Lower leg skin (tissue), 4 donors: Measurements from ENCODE around the gene PSMD2. TPM values are rescaled to one million over a fixed set of nuclear protein-coding genes. Genes with fewer than 3 reads are reported as not detected.

ENCODE experiments used
- DNase-seq, 2 donors: peaks; one replicate each; pipeline ENCODE4 v3.0.0-alpha.2; 2019; ENCODE audit warnings: low spot score in 2 of 2
- H3K4me3 ChIP-seq: fragments of 200-600 bp; sonication (generic); 2 replicates; pipeline ENCODE4 v1.5.1; 2017; ENCODE audit warnings: mild to moderate bottlenecking, low read depth; ENCODE audit not compliant: poor library complexity, severe bottlenecking
- CTCF ChIP-seq, 3 donors: fragments of 450-650 bp; IDR thresholded peaks; one replicate each; pipeline ENCODE4 v1.5.1; 2016; ENCODE audit warnings: antibody characterized with exemption in 3 of 3, mild to moderate bottlenecking in 3 of 3, moderate library complexity in 2 of 3
- POLR2A ChIP-seq, 2 donors: fragments of 450-650 bp; IDR thresholded peaks; one replicate each; pipeline ENCODE4 v1.6.1; 2016 to 2017; ENCODE audit warnings: antibody characterized with exemption in 2 of 2, mild to moderate bottlenecking in 1 of 2, moderate library complexity in 1 of 2
- WGBS, 2 donors: methylation state at CpG; one replicate each; pipeline ENCODE4 v1.1.5; 2018; 5-methylcytosine and 5-hydroxymethylcytosine counted together
- intact Hi-C: fragments of 100-400 bp; cut with DNase I; formaldehyde crosslinking; loops from one replicate; pipeline ENCODE4 v1.15.0; 2023; ENCODE audit warnings: low total_unique reads
- total RNA-seq, 4 donors: library from RNA; depleted of rRNA; stranded (reverse); fragments of >200 nt; gene quantifications; one replicate each; pipeline ENCODE4 v1.1.0, GENCODE V29; 2016

The PSMD2 gene
- total RNA-seq, 4 donors from 2014 or later: 194 to 263 (median 211) TPM

- intact Hi-C loops: no loop called here
- no peak within 1 kb of the TSS for H3K4me3 ChIP-seq
- DNase-seq: no peak
- TF ChIP-seq CTCF (IDR thresholded peaks at IDR 0.05) (no peak), POLR2A (IDR thresholded peaks at IDR 0.05) (no peak)
- 17 to 42% methylated on average over 18 to 43 of the region's 65 CpGs for WGBS, 2 donors
Measured at GRCh38 chr3:184275961-184276910, 22.8 kb upstream of the PSMD2 start, which contains the start of gene ECE2. ECE2 (plus strand) TSS chr3:184276022; CDS start chr3:184276154, 132 bp downstream.

- intact Hi-C loops: no loop called here
- no peak for DNase-seq
- TF ChIP-seq CTCF (IDR thresholded peaks at IDR 0.05) (no peak), POLR2A (IDR thresholded peaks at IDR 0.05) (no peak)
- H3K4me3 ChIP-seq: no peak overlapping the region
- WGBS, 2 donors: 92 to 93% methylated on average over 6 of the region's 6 CpGs
Measured at GRCh38 chr3:184277366-184277765, 21.7 kb upstream of the PSMD2 start.

GRCh38 chr3:184282941-184283340, 16.1 kb upstream of the PSMD2 start:
- WGBS, 2 donors: 82 to 93% methylated on average over 4 of the region's 4 CpGs
- intact Hi-C loops: no loop called here
- TF ChIP-seq POLR2A (IDR thresholded peaks at IDR 0.05): no peak
- no peak for TF ChIP-seq CTCF (IDR thresholded peaks at IDR 0.05)
- DNase-seq: no peak
- no peak overlapping the region for H3K4me3 ChIP-seq

GRCh38 chr3:184283681-184284080, 15.4 kb upstream of the PSMD2 start:
- 93% methylated on average over 8 of the region's 8 CpGs for WGBS, 2 donors
- TF ChIP-seq CTCF (IDR thresholded peaks at IDR 0.05) (no peak), POLR2A (IDR thresholded peaks at IDR 0.05) (no peak)
- no peak for DNase-seq
- intact Hi-C loops: no loop called here
- H3K4me3 ChIP-seq: no peak overlapping the region

- DNase-seq: no peak
- H3K4me3 ChIP-seq: no peak overlapping the region
- WGBS, 2 donors: 20 to 21% methylated on average over 4 of the region's 4 CpGs
- intact Hi-C loops: no loop called here
- no peak for TF ChIP-seq POLR2A (IDR thresholded peaks at IDR 0.05)
- no peak for TF ChIP-seq CTCF (IDR thresholded peaks at IDR 0.05)
Measured at GRCh38 chr3:184284696-184285095, 14.3 kb upstream of the PSMD2 start.
